GM19438 (cell line): Measurements from ENCODE around the gene NSG2.
"Not testable (repeated sequence)": the region's sequence is repeated elsewhere in the genome, so short reads cannot be mapped to it uniquely, and the experiment has no call there.

Experiments used
- ATAC-seq: cut with Tn5 transposase; IDR thresholded peaks from one replicate; pipeline ENCODE4 v1.9.1; 2021; ENCODE audit warnings: low read depth; ENCODE audit not compliant: unreplicated experiment

NSG2 gene

GRCh38 chr5:174045470-174046025, at the start of gene NSG2:
Gene NSG2 (plus strand): TSS chr5:174045706. CDS start chr5:174046756, 1,050 bp downstream.
- ATAC-seq: peak; percentile 99

GRCh38 chr5:173997331-173997730, 48.2 kb upstream of the NSG2 start:
- no peak for ATAC-seq

DNA sequence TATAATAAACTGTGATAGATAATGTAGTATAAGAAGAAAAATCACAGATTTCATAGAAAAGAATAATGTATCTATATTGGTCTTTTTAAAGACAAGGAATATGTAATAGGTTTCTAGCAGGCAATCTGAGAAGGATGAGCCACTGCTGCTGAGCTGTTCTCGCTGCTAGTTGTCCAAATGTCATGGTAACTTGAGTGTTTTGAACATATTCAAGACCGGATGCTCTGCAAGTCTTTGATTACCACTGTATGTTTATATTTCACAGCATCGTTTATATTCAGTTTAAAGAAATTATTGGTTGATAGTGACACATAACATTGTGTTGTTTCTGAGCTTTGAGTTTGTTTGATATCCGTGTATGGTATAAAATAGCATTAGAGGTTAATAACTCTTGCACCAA, 47.0 kb upstream of the NSG2 start:
- ATAC-seq: no peak

GRCh38 chr5:174000076-174000475, 45.4 kb upstream of the NSG2 start:
- no peak for ATAC-seq

DNA sequence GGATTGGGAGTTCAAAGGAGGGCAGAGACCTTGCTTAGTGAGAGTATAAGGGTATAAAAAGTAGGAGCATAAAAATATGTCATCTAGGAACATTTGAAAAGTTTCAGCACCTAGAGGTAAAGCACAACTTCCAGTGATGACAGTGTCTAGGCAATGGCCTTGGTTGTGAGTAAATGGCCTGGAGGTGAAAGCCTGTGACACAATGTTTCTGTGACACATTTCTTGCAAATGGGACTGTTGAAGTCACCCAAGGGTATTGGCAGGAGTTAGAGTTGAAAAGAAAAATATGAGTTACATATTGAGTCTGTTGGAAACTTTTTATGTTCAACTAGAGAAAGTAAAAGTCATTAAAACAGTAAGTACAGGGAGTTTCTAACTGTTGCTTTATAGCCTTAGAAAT, 41.7 kb upstream of the NSG2 start:
- ATAC-seq: no peak

- ATAC-seq: no peak
These were observed 36.6 kb upstream of the NSG2 start for GRCh38 chr5:174008922-174009321.

DNA sequence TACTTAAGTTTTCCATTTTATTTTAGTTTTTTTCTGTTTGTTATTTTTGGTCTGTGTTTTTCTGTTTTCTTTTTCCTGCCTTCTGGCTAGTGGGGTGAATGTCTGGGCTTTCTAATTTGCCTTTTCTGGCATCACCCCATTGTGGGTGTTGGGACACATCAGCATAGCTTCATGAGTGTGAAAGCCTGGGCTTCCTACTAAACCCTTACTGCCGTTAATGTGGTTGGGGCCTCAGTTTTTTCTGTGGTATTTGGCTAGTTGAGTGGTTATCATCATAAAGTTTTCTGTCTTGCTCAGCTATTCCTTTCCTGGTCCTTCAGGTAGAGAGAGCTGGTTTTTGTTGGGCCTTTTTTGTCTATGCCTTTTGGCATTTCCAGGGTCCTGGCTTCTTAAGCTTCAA, 35.1 kb upstream of the NSG2 start:
- ATAC-seq: no peak

DNA sequence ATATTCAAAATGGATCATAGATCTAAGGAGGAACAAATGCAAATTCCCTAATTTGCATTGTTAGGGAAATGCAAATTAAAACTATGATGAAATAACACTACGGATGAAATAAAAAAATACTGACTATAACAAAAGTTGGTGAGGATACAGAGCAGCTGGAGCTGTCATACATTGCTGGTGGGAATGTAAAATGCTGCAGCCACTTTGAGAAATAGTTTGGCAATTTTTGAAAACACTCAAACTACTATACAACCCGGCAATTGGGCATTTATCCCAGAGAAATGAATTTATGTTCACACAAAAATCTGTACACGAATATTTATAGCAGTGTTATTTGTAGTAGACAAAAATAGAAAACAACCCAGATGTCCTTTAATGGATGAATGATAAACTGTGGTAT, 34.1 kb upstream of the NSG2 start:
- no peak for ATAC-seq

DNA sequence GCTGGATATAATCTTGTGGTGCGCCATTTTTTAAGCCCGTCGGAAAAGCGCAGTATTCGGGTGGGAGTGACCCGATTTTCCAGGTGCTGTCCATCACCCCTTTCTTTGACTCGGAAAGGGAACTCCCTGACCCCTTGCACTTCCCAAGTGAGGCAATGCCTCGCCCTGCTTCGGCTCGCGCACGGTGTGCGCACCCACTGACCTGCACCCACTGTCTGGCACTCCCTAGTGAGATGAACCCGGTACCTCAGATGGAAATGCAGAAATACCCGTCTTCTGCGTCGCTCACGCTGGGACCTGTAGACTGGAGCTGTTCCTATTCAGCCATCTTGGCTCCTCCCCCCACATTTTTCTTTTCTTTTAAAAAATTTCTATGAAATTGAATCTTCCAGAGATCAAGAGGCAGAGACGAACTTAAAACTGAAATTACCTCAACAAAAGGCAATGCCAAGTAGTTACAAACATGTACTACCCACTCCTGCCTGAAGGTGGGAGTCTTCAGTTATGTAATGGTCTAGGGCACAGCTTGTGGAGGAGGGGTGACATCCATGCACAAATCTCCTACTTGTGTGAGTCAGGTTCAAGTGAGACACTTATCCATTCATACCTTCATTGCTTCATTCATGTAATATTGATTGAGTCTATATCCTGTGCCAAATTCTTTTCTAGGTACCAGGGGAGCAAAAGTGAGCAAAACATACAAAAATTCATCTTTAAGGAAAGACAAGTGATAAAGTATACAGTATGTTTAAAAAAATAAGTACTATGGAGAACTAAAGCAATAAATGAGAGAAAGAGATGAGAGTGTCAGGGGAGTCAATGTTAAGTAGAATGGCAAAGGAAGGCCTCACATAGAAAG, 25.2 kb upstream of the NSG2 start:
- ATAC-seq: not testable (repeated sequence)

DNA sequence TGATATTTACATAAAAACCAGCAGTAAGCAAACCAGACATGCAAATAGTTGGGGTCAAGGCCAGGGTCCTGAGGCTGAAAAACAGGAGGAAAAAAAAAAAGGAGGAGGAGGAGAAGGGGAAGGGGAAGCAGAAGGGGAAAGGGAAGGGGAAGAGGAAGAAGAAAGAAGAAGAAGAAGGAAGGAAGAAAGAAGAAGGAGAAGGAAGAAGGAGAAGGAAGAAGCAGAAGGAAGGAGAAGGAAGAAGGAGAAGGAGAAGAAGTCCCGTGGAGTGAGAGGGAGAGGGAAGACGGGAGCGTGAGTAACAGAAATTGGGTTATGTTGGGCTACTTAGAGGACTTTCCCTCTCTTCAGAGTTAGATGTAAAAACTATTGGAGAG, 24.6 kb upstream of the NSG2 start:
- ATAC-seq: no peak

DNA sequence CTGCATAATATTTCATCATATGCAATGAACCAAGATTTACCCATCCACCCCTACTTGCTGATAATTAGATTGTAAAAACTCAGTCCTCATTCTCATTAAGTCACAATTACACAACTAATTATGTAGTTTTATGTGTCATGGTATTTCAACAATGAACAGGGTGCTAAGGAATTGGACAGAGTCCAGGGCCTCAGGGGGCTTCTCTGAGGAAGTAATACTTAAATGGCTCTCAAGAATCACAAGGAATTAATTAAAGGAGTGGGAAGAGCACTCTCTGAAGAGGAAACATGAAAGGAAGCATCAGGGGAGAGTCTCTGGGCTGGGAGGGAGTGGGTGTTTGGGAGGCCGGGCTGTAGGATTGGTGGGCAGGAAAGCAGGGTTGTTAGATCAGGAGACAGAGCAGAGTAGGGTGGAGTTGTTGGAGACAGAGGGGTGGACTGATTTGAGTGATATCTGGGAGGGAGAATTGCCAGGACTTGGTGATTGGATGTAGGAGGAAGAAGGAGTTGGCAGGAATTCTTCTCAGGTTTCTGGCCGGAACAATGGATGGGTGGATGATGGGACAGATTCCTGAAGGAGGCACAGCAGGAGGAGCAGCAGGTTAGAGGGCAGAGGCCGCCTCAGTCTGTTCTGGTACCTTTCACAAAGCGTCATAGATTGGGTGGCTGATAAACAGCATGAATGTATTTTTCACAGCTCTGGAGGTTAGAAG, 23.0 kb upstream of the NSG2 start:
- no peak for ATAC-seq

DNA sequence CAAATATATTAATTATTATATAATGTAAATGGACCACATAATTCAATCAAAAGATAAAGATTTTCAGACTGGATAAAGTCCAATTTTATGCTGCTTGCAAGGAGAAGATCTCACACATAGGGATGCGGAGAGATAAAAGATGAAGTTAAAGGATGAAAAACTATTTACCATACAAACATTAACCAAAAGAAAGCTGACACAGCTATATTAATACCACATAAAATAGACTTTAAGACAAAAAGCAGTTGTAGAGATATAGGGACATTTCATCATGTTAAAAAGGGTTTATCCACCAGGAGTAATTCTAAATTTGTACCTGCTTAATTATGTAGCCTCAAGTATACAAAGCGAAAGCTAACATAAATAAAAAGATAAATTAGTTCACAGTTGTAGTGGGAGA, 15.2 kb upstream of the NSG2 start:
- no peak for ATAC-seq

GRCh38 chr5:174044466-174045254, 846 bp upstream of the NSG2 start:
- no peak for ATAC-seq

GRCh38 chr5:174046558-174046957, 1.1 kb downstream of the NSG2 start:
- no peak for ATAC-seq

DNA sequence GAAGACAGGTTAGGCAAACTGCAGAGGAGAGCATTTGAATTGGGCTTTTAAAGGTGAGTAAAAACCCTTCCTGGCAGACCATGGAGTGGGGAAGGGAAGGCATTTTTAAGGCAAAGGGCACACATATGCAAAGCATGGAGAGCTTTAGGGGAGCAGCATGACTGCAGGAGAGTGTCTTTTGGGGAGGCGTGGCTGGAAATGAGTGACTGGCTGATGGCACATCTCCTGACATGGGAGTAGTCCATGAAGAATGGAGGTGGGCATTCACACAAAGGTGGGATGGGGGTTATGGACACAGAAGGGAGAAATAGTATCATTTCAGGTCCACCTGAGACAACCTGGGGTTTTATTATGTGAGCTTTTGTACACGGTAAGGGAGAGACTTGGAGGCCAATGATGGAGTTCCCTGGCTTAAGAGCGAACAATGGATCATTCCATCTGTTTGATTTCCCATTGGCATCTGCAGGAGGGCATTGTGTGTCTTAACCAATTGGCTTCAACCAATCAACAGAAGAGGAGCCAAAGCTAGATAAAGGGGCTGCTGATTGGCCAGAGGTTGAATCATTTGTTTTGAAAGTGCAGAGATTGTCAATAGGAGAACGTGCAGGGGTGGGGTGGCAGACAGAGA, 2.1 kb downstream of the NSG2 start:
- no peak for ATAC-seq

- ATAC-seq: no peak
These were observed 7.1 kb downstream of the NSG2 start for GRCh38 chr5:174052636-174053035.

- no peak for ATAC-seq
These were observed 8.4 kb downstream of the NSG2 start for GRCh38 chr5:174053905-174054304.

DNA sequence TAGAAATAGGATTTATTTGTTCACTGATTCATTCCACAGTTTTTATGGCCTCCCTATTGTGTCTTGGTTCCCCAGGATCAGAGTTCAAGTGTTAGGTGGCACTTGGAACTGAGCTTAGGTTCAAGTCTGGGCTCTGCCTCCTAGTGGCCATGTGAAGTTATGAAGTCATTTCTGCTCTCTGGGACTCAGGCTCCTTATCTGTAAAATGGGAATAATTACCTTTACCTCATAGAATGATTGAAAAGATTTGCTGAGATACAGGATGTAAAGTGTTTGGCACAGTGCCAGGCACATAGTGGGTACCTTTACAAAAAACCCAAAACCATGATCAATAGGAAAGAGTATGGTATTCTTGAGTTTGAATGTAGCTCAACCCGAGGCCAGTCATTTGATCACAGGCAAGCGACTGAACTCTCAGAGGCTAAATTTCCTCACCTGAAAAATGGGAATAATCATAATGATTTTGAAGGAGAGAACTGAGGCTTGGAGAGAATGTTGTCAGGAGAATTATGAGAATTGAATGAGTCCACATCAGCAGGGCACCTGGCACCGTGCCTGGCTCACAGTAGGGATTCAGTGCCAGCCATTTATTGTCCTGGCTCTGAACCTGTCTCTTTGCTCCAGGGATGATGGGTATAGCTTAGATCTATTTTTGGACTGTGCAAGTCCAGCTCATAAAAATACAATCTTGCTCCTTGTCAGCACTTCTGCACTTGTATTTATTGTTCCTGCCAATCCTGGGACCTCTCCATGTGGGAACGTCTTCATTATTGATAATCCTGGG, 10.8 kb downstream of the NSG2 start:
- ATAC-seq: no peak

GRCh38 chr5:174057206-174057605, 11.7 kb downstream of the NSG2 start:
- no peak for ATAC-seq
